Uterus (tissue), 4 donors: ENCODE data around the gene HEATR5A. TPM values are rescaled to one million over a fixed set of nuclear protein-coding genes. Genes with fewer than 3 reads are reported as not detected.
"Not testable (repeated sequence)": the region's sequence is repeated elsewhere in the genome, so short reads cannot be mapped to it uniquely, and the experiment has no call there.

Source experiments
- DNase-seq, 2 donors: peaks; one replicate each; pipeline ENCODE4 v3.0.0-alpha.2; 2019 to 2020
- H3K27ac ChIP-seq, 2 donors: fragments of 200-600 bp; sonication (generic); 1 replicate in 1 of 2; 2 replicates in 1 of 2; pipeline ENCODE4 v1.5.1; 2016 to 2018
- H3K27me3 ChIP-seq, 2 donors: fragments of 200-600 bp; sonication (generic); one replicate each; pipeline ENCODE4 v1.5.1; 2018 to 2019; ENCODE audit warnings: control low read depth in 1 of 2
- H3K36me3 ChIP-seq, 2 donors: fragments of 200-600 bp; sonication (generic); one replicate each; pipeline ENCODE4 v1.5.1; 2019; ENCODE audit warnings: control low read depth in 1 of 2
- H3K4me1 ChIP-seq, 2 donors: fragments of 200-600 bp; sonication (generic); one replicate each; pipeline ENCODE4 v1.5.1; 2018 to 2019; ENCODE audit warnings: control low read depth in 1 of 2
- H3K4me3 ChIP-seq, 2 donors: fragments of 200-600 bp; sonication (generic); 1 replicate in 1 of 2; 2 replicates in 1 of 2; pipeline ENCODE4 v1.5.1; 2018 to 2019; ENCODE audit warnings: mild to moderate bottlenecking in 1 of 2
- H3K9me3 ChIP-seq, 2 donors: fragments of 200-600 bp; sonication (generic); one replicate each; pipeline ENCODE4 v1.5.1; 2019; ENCODE audit warnings: control low read depth in 1 of 2
- CTCF ChIP-seq, 4 experiments: fragments of 200-600 bp in 2 of 4; fragments of 450-650 bp in 2 of 4; sonication (generic) in 2 of 4; IDR thresholded peaks; one replicate each; pipeline ENCODE4 v1.5.1; 2016 to 2019; ENCODE audit warnings: antibody characterized with exemption in 4 of 4, mild to moderate bottlenecking in 2 of 4, moderate library complexity in 1 of 4
- POLR2A ChIP-seq, 2 donors: fragments of 450-650 bp; IDR thresholded peaks; one replicate each; pipeline ENCODE4 v1.6.1; 2016; ENCODE audit warnings: antibody characterized with exemption in 2 of 2, mild to moderate bottlenecking in 1 of 2, moderate library complexity in 1 of 2
- intact Hi-C: fragments of 100-400 bp; cut with DNase I; formaldehyde crosslinking; loops from one replicate; pipeline ENCODE4 v1.15.1; 2023; ENCODE audit warnings: low total_unique reads
- total RNA-seq, 4 donors: library from RNA; depleted of rRNA in 3 of 4; stranded (reverse); fragments of >200 nt in 3 of 4; gene quantifications; one replicate each; pipeline versions ENCODE4 v1.1.0 to v1.2.4, GENCODE V29; 2014 to 2023
- donor health status: DM: yes; HTN: yes; CAD: no.

HEATR5A gene
- total RNA-seq, 4 donors from 2014 or later: 14.6 to 56.8 (median 38.8) TPM

GRCh38 chr14:31280132-31280870 lies 140.0 kb downstream of the HEATR5A start:
- intact Hi-C loops: no loop called here
- Histone ChIP-seq H3K9me3 (no peaks in the 10 kb centered on the region), H3K4me1 (no peaks in the 10 kb centered on the region)

GRCh38 chr14:31278883-31279282 lies 141.5 kb downstream of the HEATR5A start:
- DNase-seq: no peak
- H3K36me3 ChIP-seq: no peaks in the 10 kb centered on the region
- no peak overlapping the region for H3K27ac ChIP-seq
- no peaks in the 10 kb centered on the region for H3K9me3 ChIP-seq
- H3K4me1 ChIP-seq: no peaks in the 10 kb centered on the region
- intact Hi-C loops: no loop called here
- no peaks in the 10 kb centered on the region for H3K27me3 ChIP-seq
- H3K4me3 ChIP-seq: no peak overlapping the region
- no peak for TF ChIP-seq POLR2A (IDR thresholded peaks at IDR 0.05)
- no peak for TF ChIP-seq CTCF (IDR thresholded peaks at IDR 0.05)

More at GRCh38 chr14:31280132-31280870, 140.0 kb downstream of the HEATR5A start:
- no peak overlapping the region for H3K27ac ChIP-seq
- H3K36me3 ChIP-seq: no peaks in the 10 kb centered on the region
- TF ChIP-seq POLR2A (IDR thresholded peaks at IDR 0.05) (no peak), CTCF (IDR thresholded peaks at IDR 0.05) (no peak)
- H3K4me3 ChIP-seq: no peak overlapping the region
- DNase-seq: no peak
- no peaks in the 10 kb centered on the region for H3K27me3 ChIP-seq

GRCh38 chr14:31277085-31277484 lies 143.3 kb downstream of the HEATR5A start:
- Histone ChIP-seq H3K9me3 (no peaks in the 10 kb centered on the region), H3K4me1 (no peaks in the 10 kb centered on the region), H3K27ac (no peak overlapping the region), H3K4me3 (no peak overlapping the region), H3K27me3 (no peaks in the 10 kb centered on the region), H3K36me3 (no peaks in the 10 kb centered on the region)
- TF ChIP-seq CTCF (IDR thresholded peaks at IDR 0.05) (no peak), POLR2A (IDR thresholded peaks at IDR 0.05) (no peak)
- no peak for DNase-seq
- intact Hi-C loops: no loop called here

GRCh38 chr14:31276417-31276816 lies 143.9 kb downstream of the HEATR5A start:
- H3K4me3 ChIP-seq, H3K4me1 ChIP-seq, intact Hi-C loops, H3K36me3 ChIP-seq, H3K27ac ChIP-seq, DNase-seq, H3K9me3 ChIP-seq, H3K27me3 ChIP-seq: not testable (repeated sequence)

GRCh38 chr14:31275731-31276130 lies 144.6 kb downstream of the HEATR5A start:
- intact Hi-C loops: no loop called here
- no peak overlapping the region for H3K27ac ChIP-seq
- no peak overlapping the region for H3K4me3 ChIP-seq
- DNase-seq: no peak
- H3K27me3 ChIP-seq: no peaks in the 10 kb centered on the region
- H3K4me1 ChIP-seq: no peaks in the 10 kb centered on the region
- TF ChIP-seq POLR2A (IDR thresholded peaks at IDR 0.05): no peak
- no peaks in the 10 kb centered on the region for H3K36me3 ChIP-seq
- H3K9me3 ChIP-seq: no peaks in the 10 kb centered on the region

GRCh38 chr14:31271648-31272047 lies 148.7 kb downstream of the HEATR5A start:
- Histone ChIP-seq H3K27me3 (no peaks in the 10 kb centered on the region), H3K4me3 (no peak overlapping the region), H3K27ac (no peak overlapping the region), H3K4me1 (no peaks in the 10 kb centered on the region), H3K36me3 (no peaks in the 10 kb centered on the region), H3K9me3 (no peaks in the 10 kb centered on the region)
- intact Hi-C loops: no loop called here
- no peak for TF ChIP-seq POLR2A (IDR thresholded peaks at IDR 0.05)
- no peak for TF ChIP-seq CTCF (IDR thresholded peaks at IDR 0.05)
- no peak for DNase-seq
